GM21423 (cell line): Measurements from ENCODE around the gene SPDEF.

Experiments used
- ATAC-seq: cut with Tn5 transposase; IDR thresholded peaks from one replicate; pipeline ENCODE4 v1.9.1; 2021; ENCODE audit warnings: mild to moderate bottlenecking, moderate library complexity; ENCODE audit not compliant: unreplicated experiment

Gene SPDEF

DNA sequence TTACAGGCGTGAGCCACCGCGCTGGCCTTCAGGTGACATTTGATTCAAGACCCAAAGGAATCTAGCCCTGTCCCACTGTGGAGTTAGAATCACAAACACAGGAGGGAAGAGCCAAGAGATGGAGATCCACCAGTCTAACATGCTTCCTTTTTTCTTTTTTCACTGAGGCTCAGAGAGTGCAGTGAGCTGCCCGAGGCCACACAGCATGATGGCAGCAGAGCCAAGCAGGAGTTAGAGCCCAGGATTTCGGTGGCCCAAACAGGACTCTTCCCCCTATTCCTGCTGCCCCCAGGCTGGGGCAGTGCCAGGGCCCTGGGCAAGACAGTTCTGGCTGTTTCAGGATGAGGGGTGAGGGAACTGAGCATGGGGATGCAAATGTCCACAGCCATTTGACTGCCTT, 8.1 kb upstream of the SPDEF start:
- ATAC-seq, result no peak

DNA sequence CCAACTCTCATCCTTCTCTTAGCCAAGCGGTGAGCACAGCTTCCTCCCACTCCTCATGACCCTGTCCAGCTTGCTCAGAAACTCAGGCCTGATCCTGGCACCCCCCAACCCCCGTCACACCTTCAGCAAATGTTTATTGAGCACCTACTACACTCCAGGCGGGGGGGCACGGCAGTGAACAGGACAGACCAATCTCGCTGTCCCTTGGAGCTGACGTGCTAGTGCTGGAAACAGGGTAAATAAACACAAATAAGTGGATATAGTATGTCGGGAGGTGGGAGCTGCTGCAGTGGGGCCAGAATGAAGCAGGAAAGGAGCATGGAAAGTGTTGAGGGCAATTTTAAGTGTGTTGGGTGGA, 7.4 kb upstream of the SPDEF start:
- no peak for ATAC-seq

DNA sequence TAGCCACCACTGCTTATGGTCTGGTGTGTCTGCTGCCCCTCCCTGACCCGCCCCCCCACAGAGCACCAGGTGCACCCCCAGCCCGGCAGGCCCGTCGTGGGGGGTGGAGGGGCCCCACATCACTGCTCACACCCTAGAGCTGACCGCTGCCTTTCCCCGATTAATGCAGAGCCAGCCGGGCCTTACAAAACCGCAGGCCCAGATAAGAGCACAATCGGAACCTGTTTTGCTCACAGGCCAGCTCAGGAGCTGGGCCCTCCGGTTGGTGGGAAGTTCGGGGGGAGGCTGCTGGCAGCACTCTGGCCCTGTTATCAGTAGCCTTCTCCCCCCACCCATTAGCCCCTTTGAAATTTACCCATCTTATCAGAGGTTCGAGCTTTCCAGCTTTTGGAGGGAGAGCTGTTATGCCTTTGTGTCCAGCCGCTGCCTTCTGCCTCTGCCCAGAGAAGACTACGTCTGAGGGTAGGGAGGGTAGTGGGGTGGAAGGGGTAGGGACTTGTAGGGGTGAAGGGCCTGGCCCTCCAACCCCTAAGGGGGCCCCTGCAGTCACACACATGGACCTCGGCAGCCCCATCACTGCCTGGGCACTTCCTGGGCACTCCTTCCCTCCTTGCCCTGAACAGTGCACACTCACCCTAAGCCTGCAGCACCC, 6.9 kb upstream of the SPDEF start:
- no peak for ATAC-seq

DNA sequence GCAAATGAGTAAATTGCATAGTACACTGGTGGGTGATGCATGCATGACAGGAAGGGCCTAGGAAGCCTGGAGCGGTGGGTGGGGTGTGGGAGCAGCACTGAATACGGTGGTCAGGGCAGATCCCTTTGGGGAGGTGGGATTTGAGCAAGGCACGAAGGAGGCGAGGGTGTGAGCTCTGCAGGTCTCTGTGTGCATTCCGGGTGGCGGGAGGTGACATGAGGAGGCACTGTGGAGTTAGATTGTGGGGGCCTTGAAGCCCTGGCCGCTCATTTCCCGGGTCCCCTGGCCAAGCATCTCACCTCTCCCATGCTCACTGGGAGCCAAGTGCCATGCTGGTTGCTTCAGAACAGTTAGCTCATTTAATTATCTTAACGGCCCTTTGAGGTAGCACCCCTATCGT, 6.2 kb upstream of the SPDEF start:
- ATAC-seq, result no peak

DNA sequence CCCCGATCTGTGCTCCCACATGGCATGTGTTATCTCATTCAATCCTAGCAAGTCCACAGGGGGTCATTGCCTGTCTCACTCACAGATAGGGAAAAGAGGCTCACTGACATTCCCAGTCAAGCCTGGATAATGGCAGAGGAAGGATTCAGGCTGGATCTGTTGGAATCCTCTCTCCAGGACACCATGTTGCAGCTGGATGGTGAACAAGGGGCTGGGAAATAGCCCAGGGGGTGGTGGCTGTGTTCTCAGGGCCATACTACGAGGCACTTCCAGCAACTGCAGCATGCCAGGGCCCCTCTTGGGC, 5.0 kb upstream of the SPDEF start:
- ATAC-seq, result no peak

DNA sequence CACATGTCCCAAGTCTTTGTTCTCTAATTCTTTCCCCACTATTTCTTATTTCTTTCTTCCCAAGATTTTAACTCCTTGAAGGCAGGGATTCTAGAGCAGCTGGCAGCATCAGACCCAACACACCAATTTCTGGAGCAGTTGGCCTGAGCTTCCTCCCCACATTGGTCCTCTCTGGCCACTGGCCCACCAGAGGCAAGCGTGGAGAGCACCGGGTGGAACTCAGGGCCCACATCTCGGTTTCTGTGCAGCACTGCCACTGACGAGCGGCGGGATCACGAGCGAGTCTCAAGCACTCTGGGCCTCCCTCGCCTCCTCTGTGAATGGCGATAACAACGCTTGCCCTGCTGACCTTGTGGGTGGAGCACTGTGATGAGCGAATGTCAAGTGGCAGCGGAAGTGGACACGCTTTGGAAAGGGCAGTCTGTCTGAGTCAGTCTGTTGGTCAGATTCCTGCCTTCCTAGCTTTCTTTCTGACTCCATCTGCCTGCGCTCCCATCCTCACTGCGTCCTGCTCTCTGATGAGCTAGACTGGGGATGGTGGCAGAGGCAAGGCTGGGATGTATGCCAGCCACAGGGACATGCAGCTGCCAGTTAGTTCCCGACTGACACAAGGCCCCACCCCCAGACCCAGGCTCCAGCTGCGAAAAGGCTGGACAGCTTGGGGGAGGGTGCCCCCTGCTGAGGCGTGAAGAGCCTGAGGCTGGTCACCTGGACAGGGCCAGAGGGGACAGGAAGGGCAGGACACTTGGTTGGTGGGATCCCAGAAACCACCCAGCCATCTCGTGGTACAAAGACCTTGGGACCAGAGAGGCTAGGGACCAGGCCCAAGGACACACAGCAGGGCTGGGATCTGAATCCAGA, 4.5 kb upstream of the SPDEF start:
- no peak for ATAC-seq

DNA sequence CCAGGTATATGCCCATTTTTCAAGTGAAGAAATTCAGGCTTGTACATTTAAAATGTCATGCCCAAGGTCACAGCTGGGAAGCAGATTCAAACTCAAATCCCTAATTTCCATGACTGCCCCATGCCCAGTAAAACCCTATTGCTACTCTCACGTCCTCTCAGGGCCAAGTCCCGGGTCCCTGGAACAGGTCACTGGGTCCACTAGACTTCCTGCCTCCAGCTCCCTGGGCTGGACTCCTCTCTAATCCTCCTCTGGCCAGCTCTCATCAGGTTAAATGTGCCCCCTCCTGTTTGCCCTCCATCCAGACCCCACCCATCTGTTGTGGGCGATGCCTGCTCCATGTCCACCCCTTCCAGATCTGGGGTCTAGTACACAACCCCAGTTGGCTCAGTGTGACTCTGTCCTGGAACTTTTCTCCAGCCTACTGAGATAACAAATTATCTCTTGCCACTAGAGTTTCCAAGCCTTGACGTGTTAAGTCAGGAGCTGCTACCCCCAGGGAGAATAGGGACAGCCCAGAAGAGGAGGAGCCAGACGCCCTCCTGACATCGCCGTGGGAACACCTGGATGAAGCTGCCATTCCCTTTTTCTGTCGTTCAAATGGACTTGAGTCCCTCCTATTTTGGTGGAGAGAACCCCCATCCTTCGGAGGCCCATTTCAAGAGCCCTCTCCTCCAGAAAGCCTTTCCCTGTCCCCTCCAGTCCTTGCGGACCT, 3.7 kb upstream of the SPDEF start:
- ATAC-seq, result no peak

DNA sequence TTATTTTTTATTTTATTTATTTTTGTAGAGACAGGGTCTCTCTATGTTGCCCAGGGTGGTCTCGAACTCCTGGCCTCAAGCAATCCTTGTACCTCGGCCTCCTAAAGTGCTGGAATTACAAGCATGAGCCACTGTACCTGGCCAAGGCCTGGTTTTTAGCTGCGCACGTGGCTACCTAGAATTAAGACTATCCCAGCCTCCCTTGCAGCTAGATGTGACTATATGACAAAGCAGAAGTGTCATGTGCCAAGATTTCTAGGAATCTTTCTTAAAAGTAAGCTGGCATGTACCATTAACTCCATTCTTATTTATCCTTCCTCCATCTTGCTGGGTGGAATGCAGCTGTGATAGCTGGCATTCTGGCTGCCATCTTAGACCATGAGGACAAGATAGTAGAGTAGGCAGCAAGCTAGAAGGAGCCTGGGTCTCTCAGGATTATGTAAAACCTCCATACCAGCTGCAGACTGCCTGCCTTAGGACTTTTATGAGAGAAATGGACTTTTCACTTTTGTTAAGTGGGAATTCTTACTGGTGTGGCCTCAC, 2.1 kb upstream of the SPDEF start:
- no peak for ATAC-seq

DNA sequence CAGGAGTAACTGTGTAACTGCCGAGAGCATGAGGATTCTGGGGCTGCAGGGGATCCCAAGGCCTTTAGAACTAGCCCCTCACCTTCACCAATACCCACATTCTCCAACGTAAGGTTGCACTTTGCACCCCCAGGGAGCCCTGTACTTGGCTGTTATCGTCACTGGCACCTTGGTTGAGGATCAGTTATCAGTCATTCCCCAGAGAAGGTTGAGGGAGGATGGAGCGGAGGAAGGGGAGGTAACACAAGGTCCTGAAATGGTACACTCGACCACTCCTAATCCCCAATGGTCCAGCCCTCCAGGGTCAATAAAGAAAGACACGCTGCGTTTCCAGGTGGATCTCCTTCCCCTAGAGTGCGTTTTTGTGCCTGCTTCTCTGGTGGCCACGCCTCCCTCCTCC, 1.1 kb upstream of the SPDEF start:
- ATAC-seq, result no peak

DNA sequence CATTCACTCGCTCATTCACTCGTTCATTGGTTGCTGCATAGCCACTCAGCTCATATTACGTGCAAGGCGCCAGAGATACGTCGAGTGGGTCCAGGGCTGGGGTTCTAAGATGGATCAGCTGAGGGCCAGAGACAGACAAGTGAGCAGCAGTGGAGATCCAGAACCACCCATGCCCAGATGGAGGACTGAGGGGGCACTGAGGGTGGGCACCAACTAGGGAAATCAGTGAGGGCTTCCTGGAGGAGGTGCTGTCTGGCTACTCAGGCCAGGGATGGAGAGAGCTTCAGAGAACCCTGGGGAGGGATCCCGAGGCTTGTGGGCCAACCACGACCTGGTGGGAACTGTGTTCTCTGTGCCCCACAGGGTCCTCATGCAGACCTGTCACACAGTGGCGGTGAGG, 364 bp upstream of the SPDEF start:
- ATAC-seq, result no peak

DNA sequence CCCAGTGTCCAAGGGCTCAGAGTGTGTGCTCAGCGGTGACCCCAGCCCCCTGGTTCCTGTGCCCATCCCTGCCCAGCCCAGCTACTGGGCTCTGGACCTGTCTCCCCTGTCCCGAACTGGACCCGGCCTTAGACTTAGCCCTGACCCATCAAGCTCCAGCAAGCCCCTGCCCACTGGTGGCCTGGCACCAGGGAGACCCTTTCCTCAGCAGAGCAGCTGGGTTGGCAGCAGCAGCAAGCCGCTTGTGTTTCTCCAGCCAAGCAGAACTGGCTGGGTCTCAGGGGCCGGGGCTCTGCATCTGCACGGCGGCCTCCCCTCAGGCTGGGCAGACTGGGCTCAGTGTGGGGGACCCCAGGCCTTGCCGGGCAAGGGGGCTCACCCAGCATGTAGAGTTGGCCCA, 801 bp downstream of the SPDEF start:
- ATAC-seq, result no peak

DNA sequence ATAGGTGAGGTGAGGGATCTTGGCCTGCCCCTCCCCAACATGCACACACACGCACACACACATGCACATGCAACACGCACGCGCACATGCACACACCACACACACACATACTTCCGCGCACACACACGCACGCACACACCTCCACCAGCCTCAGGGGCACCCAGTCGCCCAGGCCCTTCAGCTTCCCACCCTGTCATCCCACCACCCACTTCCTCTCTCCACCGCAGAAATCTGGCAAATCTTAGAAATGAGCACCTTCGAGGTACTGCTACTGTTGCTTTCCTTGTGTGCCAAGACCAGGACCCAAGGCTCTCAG, 1.2 kb downstream of the SPDEF start:
- no peak for ATAC-seq

DNA sequence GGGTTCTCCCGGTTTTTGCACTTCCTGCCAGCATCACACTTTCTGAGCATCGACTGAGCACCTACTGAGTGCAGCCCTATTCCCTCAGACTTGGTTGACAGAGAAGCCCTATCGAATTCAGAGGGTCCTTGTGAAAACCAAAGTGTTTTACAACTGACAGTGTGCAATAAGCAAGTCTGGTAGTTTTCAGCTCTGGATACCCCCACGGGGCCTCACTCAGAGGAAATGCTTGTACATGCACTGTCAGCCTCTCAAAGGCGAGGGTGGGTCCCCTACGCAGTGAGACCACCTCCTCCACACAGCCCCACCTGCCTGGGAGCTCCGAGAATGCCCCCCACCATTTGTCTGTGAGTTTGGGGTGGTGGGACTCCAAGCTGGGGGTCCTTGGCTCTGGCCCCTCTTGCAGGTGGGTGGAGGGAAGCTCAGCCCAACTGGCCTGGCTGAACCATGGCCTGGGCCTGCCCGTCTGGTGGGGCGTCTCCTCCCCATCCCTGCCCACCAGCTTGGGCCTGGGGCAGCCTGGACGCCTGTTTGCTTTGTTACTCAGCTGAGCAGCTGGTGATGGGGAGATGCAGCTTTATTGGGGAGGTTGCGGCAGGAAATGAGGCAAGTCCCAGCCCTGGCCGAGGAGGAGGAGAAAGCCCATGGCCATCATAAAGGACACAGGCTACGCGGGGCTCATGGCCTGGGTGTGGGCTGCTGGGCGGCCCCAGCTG, 1.7 kb downstream of the SPDEF start:
- no peak for ATAC-seq

DNA sequence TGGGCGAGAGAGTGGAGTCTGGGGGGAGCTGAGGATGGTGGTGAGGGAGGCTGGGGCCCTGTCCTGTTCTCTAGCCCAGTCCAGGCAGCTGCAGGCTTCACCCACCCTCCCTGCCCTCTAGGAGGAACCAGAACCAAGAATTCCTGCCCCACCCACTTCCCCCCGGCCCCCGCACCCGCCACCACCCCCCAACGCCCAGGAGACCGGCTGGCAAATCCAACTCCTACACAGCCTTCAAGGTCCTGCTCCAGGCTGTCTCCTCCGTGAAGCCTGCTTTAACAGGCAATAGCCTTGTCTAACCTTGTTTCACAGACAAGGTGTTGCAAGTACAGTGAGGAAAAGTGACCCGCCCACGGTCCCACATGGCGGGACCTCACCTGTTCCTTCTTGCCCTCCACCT, 2.4 kb downstream of the SPDEF start:
- no peak for ATAC-seq

DNA sequence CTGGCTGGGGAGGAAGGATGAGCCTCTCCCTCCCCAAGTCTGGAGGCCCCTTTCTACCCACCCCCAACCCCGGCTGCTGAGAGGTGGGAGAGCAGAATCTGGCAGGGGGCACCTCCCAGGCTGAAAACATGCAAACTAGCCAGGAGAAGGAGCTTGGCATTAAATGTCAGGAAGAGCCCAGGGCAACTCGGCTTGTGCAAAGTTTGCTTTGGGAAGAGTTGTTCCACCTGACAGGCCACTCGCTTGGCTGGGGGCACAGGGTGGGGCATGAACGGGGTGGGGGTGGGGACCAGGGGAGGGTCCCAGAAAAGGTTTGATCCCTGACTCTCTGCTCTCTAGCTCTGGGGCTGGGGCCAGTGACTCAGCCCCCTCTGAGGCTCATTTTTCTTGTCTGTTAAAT, 3.0 kb downstream of the SPDEF start:
- no peak for ATAC-seq

DNA sequence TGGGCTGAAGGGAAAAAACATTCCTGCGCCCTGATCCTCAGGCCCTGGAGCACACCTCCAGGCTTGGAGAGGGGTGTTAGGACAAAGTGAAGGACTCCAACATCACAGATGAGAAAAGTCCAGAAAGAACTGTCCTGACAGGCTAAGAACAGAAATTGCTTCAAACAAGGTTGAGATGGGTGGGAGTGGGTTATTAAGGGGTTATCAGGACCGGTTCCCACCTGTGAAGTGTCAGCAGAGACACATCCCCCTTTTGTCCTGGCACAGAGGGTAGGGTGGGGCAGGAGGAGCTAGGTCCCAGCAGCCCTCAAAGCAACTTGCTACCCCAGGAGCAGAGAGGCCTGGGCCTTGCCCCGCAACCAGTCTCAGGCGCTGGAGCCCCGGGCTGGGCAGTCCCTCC, 3.5 kb downstream of the SPDEF start:
- ATAC-seq, result no peak

DNA sequence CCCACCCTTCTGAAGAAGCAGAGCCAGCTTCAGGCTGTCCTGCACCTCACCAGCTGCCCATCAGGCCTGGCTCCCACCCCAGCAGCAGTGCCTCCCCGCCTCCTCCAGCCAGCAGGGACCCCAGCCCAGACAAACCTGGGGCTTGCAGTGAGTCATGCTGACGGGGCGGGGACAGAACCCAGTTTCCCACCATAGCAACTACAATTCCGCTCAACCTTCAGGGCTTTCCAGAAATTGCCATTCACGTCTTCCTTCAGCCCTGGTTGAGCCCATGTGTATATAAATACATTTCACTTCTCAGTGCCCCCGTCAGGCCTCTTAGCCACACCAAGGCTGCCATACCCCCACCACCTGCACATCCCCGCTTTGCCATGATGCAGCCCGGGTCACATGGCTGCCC, 4.4 kb downstream of the SPDEF start:
- ATAC-seq, result no peak

DNA sequence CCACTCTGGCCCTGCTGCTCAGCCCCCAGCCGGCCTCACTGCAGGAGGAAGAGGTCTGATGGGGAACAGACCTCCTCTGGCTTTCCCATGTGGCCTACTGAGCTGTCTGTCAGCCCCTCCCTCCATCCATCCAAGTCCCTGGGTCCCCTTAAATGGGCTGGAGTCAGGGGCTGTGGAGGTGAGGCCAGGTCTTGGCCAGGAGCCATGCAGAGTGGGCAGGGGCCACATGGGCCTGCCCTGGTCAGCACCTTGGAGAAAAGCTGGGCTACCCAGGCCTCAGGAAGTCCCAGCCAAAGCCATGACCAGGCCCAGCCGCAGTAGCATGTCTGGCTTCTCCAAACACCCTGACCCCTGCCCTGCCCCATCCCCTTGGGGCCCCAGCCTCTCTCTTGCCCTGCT, 6.3 kb downstream of the SPDEF start:
- ATAC-seq, result no peak

DNA sequence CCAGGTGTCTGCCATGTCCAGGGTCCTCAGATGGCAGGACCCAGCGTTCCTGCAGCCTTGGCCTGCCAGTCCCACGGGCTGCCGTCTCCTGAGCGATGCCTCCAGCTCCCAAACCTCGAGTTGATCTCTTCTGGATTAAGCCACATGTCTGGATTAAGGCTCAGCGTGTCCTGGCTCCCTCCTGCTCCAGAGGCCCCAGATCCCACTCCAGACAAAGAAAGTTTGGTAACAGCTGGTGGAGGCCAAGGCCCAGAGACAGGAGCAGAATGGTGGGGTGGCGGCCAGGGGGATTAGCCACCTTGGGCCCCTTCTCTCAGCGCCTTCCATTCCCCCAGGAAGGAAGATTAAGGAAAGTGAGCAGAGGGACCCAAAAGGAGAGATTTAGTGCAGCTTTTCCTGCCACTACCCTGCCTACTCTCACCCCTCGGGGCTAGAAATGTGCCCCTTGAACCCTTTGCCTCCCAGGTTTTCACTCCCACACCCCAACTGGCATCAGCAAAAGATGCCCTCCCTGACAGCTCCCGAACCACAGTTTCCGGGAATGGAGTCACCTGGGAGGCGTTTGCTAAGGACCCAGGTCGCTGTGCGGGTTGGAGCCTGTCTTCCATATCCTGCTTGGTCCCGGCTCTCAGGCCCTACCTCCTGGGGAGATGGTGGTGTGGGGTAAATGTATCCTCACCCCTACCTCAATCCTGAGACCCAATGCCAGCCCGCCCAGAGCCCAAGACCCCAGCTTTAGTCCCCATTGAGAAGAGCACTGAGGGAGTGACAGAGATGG, 6.9 kb downstream of the SPDEF start:
- ATAC-seq, result no peak

DNA sequence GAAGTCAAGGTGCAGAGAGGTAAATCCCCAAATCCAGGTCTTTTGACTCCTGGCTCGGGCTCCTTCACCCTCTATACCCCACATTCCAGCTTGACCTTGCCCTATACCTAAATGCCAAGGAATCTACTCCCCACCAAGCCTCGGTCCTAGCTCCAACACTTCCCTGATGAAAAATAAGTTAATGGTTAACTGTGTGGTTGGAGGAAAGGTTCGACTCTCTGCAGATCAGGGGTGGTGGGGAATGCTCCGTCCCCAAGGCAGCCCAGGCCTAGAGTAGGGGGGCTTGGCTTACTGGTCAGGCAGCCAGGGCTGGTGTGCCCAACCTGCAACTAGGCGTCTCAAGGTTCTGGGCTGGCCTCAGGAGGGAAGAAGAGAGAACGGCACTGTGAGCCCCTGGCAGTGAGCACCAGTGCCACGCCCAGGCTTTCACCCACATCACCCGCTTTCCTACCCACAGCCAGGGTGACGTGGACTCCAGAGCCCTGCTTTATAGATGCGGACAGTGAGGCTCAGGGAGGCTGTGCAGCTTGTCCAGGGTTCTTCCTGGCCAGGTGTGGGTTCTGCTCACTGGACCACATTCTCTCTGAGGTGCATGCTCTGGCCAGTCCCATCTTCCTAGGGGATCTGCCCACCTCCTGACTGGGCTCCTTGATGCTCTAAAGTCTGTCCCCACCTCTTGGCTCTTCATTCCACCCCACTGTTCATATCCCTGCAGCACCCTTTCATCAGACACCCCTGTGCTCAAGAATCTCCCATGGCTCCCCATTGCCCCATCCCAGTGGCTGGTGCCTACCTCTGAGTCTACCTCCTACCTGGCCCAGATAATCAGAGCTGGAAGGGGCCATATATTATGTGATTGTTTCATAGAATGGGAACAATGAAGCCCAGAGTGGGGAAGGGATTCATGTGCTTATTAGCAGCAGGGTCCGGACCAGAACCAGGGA, 8.2 kb downstream of the SPDEF start:
- no peak for ATAC-seq
